Activated CD8-positive, alpha-beta memory T cell treated with anti-CD3 and anti-CD28 coated beads, Interleukin-2, amount 50 U/mL, for 48 hours (primary cell): Measurements from ENCODE around the gene SPATS2L.
A peak's percentile ranks its signal among the peaks of the same experiment; 100 is the strongest.

Source experiments
- DNase-seq: peaks from one replicate; pipeline ENCODE4 v3.0.0-alpha.2; 2020

SPATS2L gene

GRCh38 chr2:200525882-200526651 is 219.6 kb downstream of the SPATS2L start, which contains the start of gene SGO2:
TSS of gene SGO2 (plus strand) at chr2:200526207. CDS start at chr2:200532976, 6,769 bp downstream.
- peak; percentile 95 for DNase-seq

- no peak for DNase-seq
Observed at GRCh38 chr2:200528228-200528627, 221.7 kb downstream of the SPATS2L start.
